Inflammatory macrophage treated with lipopolysaccharide for 4 hours (primary cell): Measurements from ENCODE around the gene ADGRE1.

Experiments
- DNase-seq: peaks from one replicate; pipeline ENCODE4 v3.0.0-alpha.2; 2020

The ADGRE1 gene

DNA sequence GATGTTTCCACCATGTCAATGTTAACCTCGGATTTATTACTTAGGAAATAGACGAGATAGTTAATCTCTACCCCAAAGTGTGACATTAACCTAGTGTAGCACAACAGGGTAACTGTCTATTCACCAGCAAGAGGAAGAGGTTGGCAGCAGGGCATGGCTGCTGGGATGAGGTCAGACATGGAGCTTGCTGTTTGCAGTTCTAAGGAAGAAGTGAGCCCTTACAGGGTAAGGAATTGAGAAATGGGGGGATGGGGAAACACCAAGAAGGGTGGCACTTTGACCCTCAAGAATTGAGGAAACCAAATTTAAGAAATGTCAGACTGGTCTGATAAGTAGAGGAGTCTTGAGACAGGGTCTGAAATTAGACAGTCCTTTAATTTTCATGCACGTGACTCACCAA, 71.4 kb downstream of the ADGRE1 start:
- peak; percentile 86 for DNase-seq

DNA sequence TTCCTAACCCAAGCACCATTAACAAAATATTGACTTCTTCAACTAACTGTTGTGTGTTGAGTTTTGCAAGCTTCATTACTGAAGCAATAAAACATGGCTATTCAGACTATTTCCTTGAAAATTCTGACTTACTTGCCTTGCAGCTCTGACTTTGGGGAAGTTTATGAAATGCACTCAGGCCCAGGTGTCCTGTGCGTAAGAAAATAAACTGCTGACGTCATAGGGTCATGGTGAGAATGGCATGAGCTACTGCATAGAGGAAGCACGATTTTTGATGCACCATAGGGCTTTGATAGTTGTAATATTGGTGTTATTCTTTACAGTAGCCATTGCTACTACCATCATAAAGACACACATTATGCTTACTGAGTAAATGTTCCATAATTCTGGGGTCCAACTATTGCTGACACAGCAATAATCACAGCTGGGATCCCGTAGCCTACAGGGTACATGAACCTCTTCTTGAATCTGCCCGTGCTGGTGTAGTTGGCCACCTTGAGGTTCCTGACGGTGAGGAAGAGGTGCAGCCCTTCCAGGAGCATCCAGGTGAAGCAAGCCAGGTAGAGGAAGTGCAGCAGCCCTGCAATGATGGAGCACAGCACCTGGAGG, 76.0 kb downstream of the ADGRE1 start:
- peak; percentile 50 for DNase-seq

DNA sequence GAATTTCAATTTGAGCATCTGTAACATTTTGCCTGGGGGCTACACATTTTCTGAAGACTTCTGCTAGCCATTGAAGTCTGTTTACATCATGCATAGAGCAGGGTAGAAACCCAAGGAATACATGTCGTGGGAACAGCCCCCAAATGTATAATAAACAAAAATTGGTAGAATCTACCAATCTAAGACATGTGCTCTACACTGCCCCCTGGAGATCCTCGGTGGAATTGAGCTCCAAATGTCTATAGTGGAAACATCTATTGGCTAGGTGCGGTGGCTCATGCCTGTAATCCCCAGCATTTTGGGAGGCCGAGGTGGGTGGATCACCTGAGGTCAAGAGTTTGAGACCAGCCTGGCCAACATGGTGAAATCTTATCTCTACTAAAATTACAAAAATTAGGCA, 76.6 kb downstream of the ADGRE1 start:
- DNase-seq, result peak; percentile 20

DNA sequence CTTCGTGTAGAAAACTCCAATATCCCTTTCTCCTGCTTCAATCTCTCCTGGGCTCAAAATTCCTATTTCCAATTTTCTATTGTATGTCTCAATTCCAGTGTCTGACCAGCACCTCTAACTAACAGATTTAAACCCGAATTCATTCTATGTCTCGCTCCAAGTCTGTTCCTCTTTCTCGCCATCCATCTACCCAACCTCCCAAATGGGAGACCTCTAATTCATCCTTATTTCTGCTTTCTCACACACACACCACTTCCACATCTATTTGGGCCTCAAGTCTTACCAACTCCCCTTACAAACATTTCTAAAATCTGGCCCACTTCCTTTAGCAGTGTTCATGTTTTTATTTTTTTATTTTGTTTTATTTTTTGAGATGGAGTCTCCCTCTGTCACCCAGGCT, 80.6 kb downstream of the ADGRE1 start:
- peak; percentile 48 for DNase-seq

DNA sequence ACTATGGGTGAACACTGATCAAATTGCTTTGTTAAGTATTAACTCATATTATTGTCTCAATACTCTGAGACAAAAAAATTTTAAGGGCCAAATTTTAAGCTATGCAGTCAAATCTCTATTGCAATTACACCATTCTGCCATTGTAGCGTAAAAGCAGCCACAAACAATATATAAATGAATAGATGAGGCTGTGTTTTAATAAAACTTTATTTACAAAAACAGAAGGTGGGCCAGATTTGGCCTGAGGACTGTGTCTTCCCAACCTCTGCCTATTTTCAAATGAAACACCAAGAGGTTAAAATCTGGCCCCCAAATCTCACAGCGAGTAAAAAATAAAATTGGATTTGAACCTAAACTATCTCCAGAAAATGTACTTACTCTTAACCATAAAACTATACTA, 82.1 kb downstream of the ADGRE1 start:
- no peak for DNase-seq

DNA sequence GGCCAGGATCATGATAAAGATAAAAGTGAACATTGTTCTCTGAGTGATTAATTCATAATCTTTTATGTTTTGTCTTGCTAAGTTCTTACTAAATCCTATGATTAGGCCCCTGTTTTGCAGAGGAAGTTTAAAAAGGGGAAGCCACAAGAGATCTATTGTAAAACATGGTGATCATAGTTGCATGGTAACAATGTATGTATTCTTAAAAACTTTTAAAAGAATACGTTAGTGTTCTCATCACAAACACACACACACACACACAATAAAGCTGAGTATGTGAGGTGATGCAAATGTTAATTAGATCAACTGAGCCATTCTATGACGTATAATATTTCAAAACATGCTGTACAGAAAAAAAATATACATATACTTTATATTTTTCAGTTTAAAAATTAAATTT, 82.6 kb downstream of the ADGRE1 start:
- peak; percentile 79 for DNase-seq

DNA sequence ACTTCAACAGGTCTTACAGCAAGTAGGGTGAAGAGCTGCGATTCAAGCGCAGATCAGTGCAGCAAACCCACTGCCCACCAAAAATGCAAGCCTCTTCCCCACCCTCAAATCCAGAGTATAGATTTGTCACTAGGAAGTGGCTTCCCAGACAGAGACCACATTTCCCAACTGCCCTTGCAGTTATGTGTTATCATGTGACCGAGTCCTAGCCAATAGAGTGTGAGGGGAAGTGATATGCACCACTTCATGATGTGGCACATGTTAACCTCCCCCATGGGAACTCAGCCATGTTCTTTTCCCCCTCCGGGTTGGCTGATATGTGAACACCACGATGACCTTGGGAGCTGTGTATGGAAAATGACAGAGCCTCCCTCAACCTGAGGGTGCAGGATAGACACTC, 83.1 kb downstream of the ADGRE1 start:
- peak; percentile 63 for DNase-seq

DNA sequence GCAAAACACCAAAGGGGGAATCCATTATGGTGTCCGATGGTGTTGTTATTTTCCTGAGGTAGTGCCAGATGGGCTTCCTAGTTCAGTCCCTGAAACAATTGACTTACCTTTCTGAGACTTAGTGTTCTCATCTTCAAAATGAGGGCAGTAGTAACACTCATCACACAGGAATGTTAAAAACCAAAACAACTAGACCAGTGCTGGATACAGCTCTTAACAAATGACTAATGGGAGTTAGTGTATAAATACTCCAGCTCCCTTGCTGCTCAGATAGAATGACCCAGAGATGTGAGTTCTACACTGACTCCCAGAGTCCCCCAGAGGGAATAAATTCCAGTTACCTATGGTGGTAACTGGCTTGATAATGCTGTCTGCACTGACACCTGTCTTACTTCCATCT, 84.0 kb downstream of the ADGRE1 start:
- DNase-seq, result no peak

DNA sequence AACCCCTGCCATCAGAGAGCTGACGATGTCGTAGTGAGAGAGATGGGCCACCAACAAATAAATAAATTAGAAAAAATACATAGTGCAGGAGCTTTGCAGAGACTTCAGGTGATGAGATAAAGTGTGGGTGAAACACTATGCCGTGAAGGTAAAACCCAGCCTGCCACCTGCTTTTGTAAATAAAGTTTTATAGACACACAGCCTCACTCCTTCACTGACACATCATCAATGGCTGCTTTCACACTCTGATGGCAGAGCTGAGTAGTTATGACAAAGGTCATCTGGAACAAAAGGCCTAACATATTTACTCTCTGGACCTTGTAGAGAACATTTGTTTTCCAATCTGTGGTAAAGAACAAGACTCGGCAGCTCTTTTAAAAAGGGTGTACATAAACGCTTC, 88.8 kb downstream of the ADGRE1 start:
- DNase-seq, result no peak

DNA sequence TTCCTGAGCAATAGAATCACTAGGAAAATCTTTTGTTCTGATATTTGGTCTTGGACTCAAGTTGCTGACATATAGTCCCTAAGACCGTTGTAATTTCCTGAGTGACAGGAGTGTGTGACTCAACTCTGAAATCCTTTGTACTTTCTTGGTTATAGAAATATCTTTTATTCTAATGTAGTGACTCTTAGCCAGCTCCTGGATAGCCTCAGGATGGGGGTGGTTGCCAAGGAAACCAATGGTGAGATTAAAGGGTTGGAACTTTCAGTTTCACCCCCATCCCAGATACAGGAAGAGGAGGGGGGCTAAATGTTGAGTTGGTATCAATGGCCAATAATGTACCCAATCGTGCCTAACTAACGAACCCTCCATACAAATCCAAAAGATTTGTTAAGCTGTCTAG, 92.0 kb downstream of the ADGRE1 start:
- peak; percentile 11 for DNase-seq

DNA sequence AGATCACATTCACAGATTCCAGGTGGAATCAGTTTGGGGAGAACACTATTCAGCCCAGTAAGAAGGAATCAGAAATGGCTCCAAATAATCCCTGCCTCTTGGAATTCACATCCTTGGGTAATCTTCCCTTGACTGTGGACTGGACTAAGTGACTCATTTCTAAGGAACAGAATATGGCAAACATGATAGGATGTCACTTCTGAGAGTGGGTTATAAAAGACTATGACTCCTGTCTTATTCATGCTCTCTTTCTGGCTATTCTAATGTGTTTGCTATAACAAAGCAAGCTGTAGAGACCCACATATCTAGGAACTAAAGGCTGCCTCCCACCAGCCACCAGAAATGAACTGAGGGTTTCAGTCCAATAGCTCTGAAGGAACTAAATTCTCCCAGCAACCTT, 96.1 kb downstream of the ADGRE1 start:
- peak; percentile 4 for DNase-seq

DNA sequence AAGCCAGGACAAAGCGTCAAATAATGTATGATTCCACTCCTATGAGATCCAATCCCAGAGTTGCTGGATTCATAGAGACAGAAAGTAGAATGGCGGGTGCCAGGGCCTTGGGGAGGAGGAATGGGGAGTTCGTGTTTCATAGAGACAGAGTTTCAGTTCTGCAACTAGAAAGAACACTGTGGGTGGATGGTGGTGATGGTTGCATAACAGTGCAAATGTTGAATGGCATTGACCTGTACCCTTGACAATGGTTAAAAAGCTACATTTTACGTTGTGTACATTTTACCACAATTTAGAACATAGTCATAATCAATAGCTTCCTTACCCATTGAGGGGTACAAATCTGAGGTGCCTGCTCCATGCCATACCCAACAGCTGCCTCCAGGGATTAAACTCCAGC, 100.5 kb downstream of the ADGRE1 start:
- DNase-seq, result peak; percentile 90

DNA sequence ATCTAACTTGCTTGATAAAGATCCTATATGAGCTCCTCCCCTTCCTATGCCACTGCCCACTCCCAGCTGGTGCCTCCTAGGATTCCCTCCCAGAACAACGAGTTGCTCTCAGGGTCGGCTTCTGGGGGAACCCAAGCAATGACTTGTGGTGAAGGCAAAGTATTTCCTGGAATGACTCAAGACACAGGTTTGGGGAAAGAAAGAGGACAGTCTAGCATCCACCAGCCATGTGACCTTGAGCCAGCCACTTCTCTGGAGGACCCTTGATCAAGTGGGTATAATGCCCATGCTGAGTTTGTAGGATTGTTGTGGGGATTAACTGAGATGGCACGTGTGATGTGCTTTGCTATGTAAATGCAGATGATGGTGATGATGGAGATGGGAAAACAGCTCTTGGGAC, 100.9 kb downstream of the ADGRE1 start:
- no peak for DNase-seq
